HG03196 (cell line): ENCODE measurements around the gene C10orf53.
"Not testable (repeated sequence)": the region's sequence is repeated elsewhere in the genome, so short reads cannot be mapped to it uniquely, and the experiment has no call there.

Experiments
- ATAC-seq: cut with Tn5 transposase; IDR thresholded peaks from one replicate; pipeline ENCODE4 v1.9.1; 2021; ENCODE audit not compliant: unreplicated experiment

Gene C10orf53

DNA sequence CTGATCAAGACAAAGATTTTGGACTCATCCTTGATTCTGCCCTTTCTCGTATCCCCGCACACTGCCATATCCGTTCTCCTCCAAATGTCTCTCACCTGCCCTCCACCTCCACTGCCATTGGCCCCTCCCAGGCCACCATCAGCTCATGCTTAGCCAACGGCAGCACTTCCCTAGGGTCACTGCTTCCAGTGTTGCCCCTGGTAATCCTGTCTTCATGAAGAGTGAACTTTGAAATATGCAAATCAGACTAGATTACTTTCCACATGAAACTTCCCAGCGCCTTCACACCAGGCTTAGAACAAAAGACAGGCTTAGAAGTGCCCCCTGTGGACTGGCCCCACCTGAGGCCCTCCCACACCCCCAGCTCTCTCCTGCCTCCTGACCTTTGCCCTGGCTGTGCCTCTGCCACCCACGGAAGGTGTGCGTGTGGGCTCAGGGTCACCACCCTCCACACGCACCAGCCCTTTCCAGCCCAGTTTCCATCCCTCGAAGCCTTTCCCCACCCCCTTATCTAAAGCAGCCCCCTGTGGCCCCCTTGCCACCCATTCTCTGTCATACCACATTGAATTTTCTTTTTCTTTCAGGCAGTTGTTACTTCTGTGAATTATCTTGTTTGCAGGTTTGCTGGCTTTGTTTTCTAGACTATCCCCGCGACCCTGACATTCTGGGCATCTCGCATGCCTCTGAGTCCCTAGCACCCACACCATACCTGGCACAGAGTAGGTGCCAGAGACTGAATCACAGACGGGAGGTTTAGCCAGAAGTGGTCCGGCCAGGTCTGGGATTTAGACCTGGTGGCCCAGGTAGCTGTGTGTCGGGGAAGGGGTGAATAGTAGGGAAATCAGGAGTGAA is 26.8 kb upstream of the C10orf53 start:
- ATAC-seq, result no peak

DNA sequence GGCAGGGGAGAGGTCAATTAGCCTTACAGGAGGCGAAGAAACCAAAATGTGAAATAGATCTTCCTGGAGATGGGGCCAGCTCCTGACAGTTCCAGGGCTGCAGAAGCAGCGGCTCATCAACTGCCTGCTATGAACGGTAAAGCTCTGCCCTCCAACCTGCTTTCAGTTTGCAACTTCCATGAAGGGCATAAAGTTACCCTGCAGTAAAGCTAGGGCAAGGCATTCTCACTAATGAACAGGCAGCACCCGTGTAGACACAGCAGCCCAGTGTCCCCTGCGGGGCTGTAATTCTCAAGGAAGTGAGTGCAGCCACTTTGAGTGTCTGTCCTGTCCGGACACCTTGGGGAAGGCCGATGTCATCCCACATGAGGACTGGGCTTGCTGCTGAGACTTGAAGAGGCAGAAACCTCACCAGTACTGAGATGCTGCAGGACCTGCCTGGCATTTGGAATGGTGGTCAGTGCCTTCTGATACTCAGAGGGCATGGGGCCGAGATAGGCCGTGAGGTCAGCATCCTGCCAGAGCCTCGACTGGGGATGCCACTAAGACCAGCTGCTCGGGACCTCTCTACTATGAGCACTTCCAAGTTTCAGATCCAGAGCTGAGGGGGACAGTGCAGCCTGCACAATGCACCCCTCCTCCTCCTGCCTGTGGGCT is 26.1 kb upstream of the C10orf53 start:
- no peak for ATAC-seq

DNA sequence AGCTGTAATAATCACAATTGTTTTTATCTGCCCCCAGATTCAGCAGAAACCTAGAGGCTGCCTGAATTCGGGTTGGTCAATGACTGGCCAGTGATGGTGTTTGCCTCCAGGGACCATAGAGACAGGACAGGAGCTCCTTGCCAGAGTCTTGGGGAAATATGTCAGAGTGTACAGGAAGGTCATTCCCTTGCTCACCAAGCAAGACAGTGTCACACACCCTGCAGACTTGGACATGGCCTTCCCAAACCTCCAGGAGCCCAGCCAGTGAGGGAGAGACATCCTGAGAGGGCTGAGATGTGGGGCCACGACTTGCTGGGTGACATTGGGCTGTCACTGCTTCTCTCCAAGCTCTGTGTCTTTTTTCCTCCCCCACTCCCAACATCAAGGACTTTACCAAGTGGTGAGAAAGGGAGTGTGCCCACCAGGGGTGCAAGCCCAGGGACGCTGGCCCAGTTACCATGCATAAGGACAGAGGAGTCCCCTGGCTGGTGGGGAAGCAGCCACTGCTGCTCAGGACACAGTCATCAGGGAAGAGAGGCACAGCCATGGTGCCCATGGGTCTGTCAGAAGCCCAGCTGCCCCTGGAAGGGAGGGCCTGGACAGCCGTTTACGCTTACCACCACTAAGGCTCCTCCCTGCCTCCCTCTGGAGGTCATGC is 25.3 kb upstream of the C10orf53 start:
- ATAC-seq, result no peak

DNA sequence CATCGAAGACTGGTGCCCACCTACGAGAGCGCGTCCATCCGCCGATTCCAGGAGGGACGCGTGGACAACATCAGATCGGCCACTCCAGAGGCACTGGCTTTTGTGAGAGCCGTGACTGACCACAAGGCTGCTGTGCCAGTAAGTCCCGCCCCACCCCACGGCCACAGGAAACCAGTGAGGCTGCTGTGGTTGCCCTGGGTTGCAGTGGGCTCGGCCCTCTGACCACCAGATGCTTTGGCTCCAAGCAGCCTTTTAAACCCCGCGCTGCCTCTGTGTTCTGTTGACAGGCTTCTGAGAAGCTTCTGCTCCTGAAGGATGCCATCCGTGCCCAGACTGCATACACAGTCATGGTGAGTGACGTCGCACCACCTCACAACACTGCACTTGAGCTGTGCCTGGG is 24.4 kb upstream of the C10orf53 start:
- no peak for ATAC-seq

DNA sequence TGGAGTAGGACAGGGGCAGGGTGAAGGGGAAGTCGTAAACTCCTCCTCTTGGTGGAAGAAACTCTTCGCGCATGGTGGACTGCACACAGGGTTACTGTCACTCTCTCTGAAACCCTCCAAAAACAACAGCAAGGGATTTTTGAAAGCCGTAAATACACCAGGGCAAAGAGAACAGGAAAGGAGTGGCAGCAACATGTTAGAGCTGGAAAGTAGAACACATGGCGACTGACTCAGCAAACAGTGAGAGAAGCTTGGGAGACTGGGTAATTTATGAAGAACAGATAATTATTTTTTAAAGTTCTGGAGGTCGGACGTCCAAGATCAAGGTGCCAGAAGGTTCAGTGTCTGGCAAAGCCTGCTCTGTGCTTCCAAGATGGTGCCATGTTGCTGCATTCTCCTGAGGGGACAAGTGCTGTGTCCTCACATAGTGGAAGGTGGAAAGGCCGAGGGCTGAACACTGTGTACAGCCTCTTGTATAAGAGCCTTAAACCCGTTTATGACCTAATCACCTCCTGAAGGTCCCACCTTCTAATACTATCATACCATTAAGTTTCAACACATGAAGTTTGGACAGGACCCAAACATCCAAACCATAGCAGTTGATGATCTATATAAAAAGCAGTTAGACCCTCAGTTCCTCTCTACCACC is 22.5 kb upstream of the C10orf53 start:
- ATAC-seq, result no peak

DNA sequence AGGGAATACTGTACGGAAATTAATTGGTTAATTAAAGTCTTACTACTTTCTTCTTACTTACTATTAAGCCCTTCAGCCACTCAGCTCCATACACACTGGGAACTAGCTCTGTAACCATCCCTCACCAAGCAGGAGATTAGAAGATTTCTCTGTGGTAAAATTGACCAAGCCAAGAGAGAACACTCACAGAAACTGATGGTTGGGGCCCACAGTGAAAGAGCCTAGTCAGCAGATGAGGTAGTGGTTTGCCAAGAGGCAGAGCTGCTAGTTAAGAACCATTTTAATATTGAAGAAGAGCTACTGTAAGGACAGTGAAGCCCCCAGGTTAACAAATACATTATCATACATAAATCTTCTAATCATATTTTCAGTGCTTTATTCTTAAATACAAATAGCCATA is 21.8 kb upstream of the C10orf53 start:
- no peak for ATAC-seq

DNA sequence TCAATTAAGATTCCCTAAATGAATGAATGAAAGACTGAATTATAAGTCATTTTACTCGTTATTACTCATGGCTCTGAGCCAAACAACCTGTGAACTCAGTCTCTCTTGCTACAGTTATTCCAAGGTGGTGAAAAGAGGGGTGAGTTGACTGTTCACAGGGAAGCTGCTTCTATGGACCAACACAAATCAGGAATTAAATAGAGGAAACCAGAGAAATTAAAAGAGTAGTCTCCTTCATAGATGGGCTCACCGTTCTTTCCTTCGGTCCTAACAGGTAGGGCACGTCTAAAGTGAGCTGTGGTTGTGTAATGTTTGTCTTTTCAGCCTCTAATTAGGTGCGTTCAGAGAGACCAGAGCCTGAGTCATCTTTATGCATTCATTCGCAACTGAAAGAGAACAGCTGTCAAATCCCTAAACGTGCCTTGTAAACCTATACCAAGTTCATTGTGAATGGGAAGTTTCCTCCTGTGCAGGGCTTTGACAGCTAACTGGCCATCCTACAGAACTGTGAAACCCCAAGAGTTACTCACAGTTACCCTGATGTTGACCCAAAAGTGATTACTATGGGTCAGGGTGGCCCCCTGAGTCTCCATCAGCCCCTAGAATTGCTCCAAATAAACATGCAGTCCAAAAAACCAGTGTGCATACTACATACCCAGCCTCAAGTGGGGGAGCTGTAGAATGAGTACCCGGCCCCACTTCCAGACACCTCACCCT is 18.2 kb upstream of the C10orf53 start:
- ATAC-seq, result no peak

DNA sequence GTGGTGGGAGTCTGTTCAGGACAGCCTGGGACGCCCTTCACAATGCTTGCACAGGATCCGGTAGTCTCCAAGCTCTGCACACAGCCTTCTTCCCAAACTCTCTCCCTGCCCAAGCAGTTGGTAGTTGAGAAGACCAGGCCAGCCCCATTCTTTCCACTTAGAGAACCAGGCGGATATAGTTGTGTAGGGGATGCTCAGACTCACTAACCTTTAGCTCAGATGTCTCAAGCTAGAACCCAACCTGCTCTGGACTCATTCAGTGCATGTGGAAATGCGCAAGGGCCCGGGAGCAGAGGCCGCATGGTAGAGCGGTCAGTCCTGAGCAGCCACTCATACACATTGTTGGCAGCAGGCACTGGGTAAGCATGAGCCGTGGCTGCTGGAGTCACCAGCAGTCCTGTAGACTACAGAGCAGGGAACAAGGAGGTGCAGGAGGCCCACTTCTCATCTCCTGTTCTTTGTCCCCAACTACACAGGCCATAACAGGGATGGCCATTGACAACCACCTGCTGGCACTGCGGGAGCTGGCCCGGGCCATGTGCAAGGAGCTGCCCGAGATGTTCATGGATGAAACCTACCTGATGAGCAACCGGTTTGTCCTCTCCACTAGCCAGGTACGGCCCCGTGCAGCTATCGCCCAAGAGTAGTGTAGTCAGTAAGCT is 17.2 kb upstream of the C10orf53 start:
- no peak for ATAC-seq

DNA sequence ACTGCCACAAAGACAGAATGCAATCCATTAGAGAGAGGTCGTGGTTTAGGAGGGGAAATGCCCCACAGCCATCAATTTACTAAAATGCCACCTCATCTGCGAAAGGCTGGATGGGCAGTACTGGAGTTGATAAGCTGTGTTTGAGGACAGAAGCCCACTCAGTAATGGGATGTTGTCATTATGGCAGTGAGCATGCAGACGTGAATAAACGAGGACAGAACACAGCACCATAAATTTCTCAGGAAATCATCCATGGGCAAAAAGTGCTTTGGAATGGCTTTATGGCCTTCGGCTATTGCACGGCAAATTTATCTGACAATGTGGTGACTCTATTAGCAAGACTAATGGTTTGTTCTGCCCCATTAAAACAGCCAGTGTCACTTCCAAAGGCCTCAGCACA is 15.9 kb upstream of the C10orf53 start:
- ATAC-seq, result no peak

DNA sequence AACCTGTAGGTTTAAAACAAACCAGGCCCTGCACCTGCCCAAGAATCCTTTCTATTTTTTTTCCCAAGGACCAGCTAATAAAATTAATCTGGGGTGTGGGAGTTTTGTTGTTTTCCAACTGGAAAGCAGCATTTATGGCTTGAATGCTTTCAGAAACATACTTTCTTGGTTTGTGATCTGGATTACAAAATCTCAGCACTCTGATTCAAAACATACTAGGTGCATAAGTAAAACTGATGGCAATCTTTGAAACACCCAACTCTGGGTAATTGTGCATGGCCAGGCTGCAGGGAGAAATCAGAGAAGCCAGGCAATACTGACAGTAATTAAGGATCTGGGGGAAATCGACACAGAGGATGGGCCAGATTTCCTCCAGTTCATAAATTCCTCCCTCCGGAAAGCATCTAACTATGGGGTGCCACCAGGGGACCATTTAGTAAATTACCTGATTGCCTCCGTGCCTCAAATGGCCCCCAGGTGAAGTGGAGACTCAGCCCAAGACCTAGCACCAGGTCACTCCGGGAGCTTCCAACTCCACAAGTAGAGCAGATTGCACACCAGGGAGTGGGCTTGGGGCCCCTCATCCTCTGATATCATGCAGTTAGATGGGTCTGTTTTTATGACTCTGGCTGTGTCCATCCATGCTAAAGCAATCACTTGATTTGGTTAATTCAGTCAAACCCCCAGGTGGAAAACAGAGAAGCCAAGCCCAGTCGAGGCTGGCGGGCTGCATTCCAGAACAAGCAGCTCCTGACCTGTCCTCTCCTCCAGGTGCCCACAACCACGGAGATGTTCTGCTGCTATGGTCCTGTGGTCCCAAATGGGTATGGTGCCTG is 15.2 kb upstream of the C10orf53 start:
- no peak for ATAC-seq

DNA sequence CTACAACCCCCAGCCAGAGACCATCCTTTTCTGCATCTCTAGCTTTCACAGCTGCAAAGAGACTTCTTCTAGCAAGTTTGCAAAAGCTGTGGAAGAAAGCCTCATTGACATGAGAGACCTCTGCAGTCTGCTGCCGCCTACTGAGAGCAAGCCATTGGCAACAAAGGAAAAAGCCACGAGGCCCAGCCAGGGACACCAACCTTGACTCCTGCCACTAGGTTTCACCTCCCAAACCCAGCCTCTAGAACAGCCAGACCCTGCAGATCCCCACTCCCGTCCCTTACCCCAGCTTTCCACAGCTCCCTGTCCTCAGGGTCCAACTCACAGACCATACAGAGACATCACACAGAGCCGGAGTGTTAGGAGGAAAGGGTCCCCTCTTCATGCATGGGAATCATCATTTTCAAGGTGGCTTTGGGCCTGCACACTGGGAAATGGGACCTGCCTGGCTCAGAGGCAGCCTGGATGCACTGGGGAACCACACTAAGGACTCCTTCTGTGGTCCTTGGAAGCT is 14.6 kb upstream of the C10orf53 start:
- ATAC-seq, result no peak

DNA sequence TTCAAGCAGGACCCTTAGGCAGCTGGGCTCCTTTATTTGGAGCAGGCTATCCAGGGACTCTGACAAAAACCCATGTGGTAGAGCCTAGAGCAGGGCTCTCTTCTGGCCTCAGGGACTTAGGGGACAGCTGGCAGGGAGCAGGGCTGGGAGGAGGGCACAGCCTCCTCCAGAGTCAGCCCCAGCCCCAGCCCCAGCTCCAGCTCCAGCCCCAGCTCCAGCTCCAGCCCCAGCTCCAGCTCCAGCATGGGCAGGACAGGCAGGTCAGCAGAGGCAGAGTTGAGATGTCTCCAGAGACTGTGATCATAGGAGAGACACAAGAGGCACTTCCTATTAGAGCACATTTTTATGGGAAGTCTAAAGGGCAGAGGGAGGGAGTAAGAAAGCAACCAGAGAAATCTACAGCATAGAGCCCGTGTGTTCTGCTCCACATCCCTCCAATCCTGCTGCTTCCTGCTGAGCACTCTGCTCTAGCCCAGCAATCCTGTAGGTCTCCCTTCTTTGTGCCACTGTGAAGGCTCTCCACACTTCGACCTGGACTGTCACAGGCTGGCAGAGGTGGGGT is 13.3 kb upstream of the C10orf53 start:
- ATAC-seq, result no peak

DNA sequence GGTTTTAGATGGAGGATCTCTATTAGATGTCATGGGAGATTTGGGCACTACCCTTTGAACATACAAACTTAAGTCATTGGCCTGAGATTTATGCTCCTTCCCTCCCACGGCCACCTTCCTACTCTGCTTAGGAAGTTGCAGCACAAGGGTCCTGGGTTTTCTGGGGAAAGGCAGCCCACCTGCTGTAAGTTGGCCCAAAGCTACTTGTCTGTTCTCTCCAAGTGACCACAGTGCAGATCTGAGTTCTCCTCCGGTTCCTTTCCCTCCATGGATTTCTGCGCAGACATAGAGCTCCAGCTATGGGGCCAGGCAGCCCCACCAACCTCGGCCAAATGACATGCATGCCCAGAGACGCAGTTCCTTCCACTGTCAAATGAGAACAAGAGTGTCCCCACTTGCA is 12.8 kb upstream of the C10orf53 start:
- ATAC-seq, result no peak

DNA sequence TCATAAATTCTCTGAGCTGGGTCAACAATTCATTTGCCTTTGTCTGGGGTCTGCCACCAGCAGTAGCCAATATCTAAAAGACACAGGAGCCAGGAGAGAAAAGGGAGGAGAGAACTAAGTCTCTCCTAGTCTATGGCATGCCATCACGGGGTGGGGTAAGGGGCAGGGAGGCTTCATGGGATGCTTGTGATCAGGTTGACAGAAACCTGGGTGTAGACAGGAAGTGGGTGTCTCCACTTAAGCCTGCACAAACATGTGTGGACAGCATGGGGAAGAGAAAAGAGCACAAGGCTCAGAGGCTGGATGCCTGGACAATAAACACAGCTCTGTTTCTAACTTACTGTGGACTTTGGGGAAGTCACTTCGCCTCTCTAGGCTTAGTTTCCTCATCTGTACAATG is 11.5 kb upstream of the C10orf53 start:
- ATAC-seq, result no peak

DNA sequence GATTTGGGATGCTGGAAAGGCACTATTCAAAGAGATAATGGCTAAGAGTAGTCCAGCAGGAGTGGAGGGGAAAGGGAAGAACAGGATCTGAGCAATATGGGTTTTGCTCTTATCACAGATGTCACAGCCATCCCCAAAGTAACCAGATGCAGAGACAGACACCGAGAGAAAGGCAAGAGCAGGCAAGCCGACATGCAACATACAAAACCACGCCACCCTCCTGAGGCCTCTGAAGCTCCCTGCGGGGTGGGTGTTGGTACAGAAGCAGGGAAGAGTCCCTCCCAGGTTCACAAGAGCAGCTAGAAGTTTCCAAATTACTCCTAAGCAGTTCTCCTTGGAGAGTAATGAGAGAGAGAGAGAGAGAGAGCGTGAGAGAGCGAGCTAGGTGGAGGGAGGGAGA is 10.8 kb upstream of the C10orf53 start:
- no peak for ATAC-seq

DNA sequence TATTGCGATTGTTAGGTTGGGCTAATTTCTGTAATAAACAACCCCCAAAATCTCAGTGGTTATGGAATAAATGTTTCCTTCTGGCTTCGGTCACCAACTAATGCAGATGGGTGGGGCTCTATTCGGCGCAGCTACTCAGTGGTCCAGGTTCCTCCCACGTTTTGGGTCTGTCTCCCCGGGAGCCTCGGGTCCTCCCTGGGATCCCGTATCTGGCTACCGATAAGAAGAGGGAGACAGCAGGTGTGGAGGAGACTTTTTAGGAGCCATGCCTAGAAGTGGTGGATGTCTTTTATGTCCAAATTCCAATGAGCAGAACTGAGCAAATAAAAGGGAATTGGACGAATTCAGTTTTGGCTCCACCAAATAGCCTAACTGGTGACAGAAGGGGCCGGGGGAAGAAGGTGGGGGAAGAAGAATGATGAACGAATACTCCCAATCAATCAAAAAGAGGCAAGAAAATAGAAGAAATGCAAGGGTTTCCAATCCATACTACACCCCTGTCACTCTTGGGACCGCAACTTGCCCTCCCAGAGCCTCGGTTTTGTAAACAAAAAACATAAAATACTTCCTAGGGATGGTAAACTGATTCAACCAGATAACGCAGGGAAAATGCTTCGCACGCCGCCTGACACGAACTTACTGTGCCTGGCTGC is 498 bp upstream of the C10orf53 start:
- ATAC-seq, result no peak

DNA sequence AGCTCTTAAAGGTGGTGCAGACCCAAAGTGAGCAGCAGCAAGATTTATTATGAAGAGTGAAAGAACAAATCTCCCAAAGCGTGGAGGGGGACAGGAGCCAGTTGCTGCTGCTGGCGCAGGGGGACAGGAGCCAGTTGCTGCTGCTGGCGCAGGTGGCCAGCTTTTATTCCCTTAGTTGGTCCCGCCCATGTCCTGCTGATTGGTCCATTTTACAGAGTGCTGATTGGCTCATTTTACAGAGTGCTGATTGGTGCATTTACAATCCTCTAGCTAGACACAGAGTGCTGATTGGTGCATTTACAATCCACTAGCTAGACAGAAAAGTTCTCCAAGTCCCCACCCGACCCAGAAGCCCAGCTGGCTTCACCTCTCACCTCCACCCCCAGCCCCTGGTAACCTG is 3.0 kb downstream of the C10orf53 start:
- ATAC-seq, result not testable (repeated sequence)

DNA sequence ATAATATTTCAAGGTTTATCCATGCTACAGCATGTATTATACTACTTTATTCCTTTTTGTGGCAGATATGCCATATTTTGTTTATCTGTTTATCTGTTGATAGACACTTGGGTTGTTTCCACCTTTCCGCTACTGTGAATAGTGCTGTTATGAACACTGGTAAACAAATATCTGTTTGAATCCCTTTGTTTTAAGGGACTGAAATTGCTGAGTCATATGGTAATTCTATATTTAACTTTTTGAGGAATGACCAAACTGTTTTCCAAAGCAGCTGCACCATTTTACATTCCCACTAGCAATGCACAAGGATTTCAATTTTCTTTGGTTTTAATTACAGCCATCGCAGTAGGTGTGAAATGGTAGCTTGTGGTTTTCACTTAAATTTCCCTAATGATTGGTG is 3.4 kb downstream of the C10orf53 start:
- ATAC-seq, result no peak

DNA sequence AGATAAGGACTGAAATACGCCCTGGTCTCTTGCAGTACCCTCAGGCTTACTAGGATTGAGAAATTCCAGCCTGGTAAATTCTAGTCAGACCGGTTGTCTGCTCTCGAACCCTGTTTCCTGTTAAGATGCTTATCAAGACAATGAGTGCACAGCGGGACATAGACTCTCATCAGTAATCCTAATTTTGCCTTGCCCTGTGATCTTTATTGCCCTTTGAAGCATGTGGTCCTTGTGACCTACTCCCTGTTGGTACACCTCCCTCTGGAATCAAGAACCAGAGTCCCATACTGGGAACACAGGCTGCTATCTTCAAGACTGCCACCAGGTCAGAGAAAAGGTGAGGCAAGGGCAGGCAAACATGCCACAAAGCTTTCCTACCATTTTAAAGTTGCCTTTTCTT is 7.2 kb downstream of the C10orf53 start:
- ATAC-seq, result no peak
